Renal cortex interstitium (tissue), 11 donors: ENCODE measurements around the gene MCM3AP. TPM values are rescaled to one million over a fixed set of nuclear protein-coding genes. Genes with fewer than 3 reads are reported as not detected.
A peak's percentile ranks its signal among the peaks of the same experiment; 100 is the strongest.
"Not testable (repeated sequence)": the region's sequence is repeated elsewhere in the genome, so short reads cannot be mapped to it uniquely, and the experiment has no call there.

ENCODE experiments used
- DNase-seq, 11 donors: peaks; one replicate each; pipeline ENCODE4 v3.0.0-alpha.2; 2013; ENCODE audit warnings: low read depth in 9 of 11, low spot score in 4 of 11; ENCODE audit errors: extremely low read depth in 1 of 11
- polyA plus RNA-seq, 3 donors: library from polyadenylated mRNA; unstranded; fragments of 120-200 nt; gene quantifications; one replicate each; pipeline ENCODE4 v1.2.1, GENCODE V29; 2013; ENCODE audit not compliant: insufficient read length in 3 of 3

The MCM3AP gene
- polyA plus RNA-seq, 3 donors, result 85.2 to 99.7 (median 88.7) TPM

GRCh38 chr21:46254208-46254975 is 31.0 kb downstream of the MCM3AP start:
- DNase-seq, result no peak

DNA sequence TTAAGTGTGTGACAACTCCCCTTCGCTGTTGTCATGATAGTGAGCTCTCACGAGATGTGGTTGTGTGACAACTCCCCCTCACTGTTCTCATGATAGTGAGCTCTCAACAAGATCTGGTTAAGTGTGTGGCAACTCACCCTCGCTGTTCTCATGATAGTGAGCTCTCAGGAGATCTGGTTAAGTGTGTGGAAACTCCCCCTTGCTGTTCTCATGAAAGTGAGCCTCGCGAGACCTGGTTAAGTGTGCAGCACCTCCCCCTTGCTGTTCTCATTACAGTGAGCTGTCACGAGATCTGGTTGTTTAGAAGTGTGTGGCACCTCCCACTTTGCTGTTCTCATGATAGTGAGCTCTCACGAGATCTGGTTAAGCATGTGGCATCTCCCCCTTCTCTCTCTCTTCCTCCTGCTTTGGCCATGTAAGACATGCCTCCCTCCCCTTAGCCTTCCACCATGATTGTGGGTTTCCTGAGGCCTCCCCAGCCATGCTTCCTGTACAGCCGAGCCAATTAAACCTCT is 31.7 kb downstream of the MCM3AP start:
- no peak for DNase-seq

DNA sequence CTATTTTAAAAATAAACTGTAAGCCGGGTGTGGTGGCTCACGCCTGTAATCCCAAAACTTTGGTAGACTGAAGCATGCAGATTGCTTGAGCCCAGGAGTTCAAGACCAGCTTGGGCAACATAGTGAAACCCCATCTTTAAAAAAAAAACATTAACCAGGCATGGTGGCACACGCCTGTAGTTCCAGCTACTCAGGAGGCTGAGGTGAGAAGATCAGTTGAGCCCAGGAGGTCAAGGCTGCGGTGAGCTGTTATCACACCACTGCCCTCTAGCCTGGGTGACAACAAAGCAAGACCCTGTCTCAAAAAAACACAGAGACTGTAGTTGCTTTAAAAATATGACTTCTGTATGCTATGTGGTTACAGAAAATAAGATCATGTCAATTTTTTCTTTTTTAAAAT is 32.6 kb downstream of the MCM3AP start:
- no peak for DNase-seq

GRCh38 chr21:46250146-46250725 is 35.2 kb downstream of the MCM3AP start:
- DNase-seq, result no peak

DNA sequence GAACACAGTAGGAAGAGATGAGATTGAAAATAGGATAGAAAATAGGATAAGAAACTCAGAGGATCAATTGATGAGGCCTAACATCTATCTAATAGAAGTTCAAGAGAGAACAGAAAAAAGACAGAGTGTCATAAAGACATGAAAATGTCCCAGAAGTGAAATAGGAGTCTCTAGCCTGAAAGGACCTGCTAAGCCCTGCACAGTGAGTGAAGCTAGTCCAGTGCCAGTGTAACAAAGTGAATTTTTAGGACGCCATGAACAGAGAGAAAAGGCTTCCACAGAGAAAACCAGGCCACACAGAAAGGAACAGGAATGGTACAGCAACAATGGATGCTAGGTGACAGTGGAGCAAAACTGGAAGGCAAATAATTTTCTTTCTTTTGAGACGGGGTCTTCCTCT is 36.6 kb downstream of the MCM3AP start:
- no peak for DNase-seq

GRCh38 chr21:46248422-46248782 is 37.0 kb downstream of the MCM3AP start:
- DNase-seq, result no peak

DNA sequence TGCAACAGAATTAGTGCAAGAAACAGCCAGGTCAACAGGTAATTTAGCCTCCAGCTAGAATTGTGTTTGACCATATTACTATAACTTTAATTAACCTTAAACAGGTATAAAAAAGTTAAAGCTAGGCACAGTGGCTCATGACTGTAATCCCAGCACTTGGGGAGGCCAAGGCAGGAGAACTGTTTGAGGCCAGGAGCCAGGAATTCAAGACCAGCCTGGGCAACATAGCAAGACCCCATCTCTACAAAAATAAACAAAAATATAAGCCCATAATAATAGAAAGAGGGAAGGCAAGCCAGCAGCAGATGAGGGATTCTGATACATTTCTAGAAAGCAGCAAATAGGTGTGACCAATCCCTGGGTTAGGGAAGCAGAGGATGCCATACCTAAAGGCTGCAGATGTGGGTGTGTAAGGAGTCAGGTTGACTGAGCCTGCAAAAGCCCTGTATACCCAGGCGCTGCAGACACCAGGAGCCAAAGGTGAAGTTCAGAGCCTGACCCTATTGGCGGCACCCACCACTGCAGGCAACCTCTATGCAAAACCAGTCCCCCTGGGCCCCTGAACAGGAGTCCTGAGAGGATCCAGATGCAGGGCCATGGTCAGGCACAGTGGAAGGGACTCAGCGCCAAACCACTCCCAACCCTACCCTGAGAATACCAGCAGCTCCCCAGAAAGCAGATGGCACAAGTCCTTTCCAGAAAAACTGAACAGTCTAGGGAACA is 37.6 kb downstream of the MCM3AP start:
- no peak for DNase-seq

- no peak for DNase-seq
These were observed 39.1 kb downstream of the MCM3AP start for GRCh38 chr21:46246345-46246744.

GRCh38 chr21:46245213-46245915 is 40.0 kb downstream of the MCM3AP start:
- DNase-seq, result no peak

DNA sequence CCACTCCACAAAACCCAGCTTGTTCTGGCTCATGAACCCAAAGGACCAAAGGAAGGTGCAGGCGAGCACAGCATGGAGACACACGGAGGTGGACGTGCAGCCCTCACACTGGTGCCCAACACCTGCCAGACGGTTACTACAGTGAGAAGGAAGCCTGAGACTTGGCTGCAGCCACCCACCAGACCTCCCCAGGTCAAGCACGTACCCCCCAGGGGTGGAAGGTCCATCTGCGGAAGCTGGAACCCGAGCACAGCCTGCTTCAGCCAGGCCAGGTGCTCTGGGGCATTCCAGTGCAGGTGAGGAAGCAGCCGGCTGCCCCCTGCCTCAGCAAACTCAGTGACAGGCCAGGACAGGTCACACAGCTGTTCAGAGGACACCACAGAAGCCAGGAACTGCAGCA is 40.8 kb downstream of the MCM3AP start:
- no peak for DNase-seq

DNA sequence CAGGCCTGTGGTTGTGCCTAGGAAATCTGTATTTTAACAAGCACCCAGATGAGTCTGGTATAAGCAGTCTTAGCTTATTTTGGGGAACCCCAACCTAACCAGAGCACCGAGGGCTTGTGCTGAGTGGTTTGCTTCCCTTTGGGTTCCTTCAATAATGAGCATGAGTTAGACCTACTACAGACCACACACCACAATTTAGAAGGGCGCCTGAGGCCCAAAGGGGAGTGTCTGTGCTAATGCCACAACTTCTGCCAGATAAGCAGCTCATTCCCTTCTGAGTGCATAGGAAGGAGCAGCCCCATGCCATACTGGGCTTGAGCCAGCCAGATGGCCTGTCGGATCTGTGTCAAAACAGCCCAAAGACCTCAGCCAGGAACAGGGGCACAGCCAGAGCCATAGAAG is 41.5 kb downstream of the MCM3AP start:
- no peak for DNase-seq

GRCh38 chr21:46243325-46243724 is 42.1 kb downstream of the MCM3AP start:
- no peak for DNase-seq

DNA sequence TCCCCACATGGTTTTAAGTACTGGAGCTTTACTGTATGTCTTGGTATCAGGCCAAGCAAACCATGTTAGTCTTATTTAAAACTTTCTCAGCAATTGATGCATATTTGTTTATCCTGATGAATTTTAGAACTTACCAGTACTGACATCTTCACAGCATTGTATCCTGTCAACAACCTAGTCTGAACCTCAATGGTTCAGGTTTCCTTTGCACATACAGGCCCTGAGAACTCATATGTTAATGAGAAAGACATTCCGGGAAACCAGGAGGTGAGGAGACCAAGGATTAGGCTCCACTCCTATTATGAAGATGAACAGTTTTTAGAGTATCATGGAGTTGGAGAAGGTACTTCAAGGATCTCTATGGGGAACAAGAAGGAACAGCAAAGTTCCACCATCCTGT is 43.8 kb downstream of the MCM3AP start:
- not testable (repeated sequence) for DNase-seq

DNA sequence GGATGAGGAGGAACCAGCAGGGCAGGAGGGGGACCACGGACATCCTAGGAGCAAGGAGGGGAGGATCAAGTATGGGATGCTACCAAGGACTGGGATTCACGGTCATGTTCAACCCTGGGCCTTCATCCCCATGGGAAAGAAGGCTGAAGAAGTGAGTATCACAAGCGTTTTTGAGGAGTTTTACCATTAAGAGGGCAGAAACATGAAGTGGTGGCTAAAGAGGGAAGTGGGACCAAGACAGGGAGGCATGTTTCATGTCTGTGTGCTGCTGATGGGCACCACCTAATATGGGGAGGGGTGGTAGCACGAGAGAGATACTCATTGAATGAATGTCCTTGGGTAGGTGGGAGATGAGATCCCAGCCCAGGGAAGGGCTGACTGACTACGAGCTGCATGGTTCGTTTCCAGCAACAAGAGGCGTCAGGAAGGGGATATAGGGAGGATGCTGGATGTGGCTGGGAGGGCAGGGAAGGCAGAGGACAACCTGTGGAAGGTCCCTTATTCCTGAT is 45.5 kb downstream of the MCM3AP start:
- DNase-seq, result no peak

GRCh38 chr21:46237474-46237873 is 47.9 kb downstream of the MCM3AP start:
- no peak for DNase-seq

- no peak for DNase-seq
These were observed 50.9 kb downstream of the MCM3AP start for GRCh38 chr21:46234436-46234950.

DNA sequence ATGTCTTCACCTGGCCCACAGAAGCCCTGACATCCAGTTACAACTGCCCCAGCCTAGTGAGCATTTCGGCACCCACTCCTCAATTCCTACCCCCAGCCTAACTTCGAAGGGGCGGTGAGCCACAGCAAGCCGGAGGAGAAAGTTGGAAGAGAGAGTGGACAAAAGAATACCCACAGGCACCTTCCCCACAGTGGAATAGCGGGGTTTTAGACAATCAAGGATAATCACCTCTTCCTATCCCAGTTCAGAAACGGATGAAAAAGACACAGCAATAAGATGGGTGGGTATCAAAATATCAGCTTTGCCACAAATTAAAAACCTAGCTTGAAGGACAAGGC is 55.5 kb downstream of the MCM3AP start:
- DNase-seq, result no peak

DNA sequence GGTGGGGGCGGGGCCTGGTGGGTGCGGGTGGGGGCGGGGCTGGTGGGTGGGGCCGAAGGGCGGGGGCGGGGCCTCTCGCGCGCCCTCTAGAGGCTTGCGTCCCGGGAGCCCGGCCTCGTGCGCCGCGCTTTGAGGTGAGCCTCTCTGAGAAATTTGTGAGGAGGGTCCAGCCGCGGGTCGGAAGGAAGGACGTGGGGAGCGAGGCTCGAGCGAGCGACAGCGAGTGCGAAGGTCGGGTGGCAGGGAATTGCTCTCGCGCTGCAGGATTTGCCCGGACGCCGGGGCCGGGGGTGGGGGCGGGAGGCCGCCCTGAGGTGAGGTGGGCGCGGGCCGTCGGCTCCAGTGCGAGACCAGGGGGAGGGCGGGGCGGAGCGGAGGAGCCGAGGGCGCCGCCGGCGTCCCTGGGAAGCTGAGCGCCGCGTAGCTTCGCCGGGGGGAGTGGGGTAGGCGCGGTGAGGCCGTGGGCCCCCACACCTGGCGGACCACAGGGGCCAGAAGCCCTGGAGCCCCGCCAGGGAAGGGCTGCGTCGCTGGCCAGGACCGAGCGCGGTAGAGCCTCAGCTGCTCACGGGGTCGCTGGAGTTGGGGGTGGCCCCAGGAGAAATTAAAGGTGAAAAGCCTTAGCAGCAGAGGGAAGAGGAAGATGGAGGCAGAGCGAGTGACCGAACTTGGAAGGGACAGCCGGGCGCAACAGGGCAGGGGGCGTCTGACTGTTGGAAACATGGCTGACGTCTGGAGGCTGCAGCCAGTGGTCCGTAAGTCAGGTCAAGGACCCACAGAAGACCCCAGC is 56.1 kb downstream of the MCM3AP start:
- peak in 4 of 11 donors; percentile 28 to 46 (median 36) for DNase-seq
